Measurements from ENCODE around the gene TRIM44. TPM values are rescaled to one million over a fixed set of nuclear protein-coding genes. Genes with fewer than 3 reads are reported as not detected.

Gene TRIM44
- total RNA-seq, 1 donor from 2014 or later, result 62.8 TPM

DNA sequence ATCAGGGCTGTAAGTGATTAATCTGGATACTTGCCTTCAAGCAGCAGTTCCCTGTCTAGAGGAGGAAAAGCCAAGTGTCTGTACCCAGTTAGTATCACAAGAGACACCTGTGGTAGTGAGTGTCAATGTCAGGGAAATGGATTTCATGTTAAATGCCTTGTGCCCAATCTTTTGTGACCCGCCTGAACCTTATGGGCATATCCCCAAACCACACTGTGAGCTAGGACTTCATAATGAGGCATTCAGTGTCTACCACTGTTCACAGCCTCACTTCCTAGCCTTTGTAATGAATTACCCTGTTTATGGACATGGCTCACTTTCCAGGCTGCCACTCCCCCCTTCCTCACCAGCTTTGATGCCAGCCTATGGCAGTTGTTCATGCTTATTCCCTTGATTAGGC is 125.1 kb downstream of the TRIM44 start:
- no peak overlapping the region for H3K4me3 ChIP-seq

DNA sequence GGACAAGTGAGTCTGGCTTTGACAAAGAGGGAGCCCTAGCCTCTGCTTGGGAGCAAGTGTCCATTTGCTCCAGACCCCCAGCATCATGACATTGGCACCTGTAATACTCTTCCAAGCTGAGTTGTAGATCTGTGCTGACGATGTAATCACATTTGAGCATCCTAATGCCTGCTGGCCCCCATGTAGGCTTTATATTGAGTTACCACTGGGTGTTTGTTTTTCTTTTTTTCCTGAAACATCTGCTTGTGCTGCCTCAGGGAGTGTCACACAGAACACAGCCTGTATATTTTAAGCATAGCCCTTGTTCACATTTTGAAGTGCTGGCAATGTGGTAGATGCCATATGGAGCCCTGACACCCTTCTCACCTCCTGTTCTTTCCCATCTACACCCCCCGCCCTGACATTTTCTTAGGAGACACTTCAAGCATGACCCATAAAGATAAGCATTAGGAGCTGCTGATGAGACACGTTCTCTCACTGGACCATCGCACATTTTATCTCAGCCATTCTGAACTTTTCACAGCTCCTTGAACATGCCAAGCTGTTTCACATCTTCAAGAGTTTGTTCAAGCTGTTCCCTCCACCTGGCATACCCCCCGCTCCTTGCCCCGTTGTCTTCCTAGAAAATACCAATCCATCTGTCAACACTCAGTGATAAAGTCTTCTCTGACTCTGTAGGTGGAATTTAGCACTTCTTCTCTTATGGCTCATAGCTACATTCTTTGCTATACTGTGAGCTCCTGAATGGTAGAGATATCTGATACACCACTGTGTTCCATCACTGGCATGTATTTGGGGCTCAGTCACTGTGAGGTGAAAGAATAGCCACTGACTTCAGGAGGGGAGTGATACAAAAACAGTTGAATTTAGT is 128.7 kb downstream of the TRIM44 start:
- TF ChIP-seq, protein P1, sequence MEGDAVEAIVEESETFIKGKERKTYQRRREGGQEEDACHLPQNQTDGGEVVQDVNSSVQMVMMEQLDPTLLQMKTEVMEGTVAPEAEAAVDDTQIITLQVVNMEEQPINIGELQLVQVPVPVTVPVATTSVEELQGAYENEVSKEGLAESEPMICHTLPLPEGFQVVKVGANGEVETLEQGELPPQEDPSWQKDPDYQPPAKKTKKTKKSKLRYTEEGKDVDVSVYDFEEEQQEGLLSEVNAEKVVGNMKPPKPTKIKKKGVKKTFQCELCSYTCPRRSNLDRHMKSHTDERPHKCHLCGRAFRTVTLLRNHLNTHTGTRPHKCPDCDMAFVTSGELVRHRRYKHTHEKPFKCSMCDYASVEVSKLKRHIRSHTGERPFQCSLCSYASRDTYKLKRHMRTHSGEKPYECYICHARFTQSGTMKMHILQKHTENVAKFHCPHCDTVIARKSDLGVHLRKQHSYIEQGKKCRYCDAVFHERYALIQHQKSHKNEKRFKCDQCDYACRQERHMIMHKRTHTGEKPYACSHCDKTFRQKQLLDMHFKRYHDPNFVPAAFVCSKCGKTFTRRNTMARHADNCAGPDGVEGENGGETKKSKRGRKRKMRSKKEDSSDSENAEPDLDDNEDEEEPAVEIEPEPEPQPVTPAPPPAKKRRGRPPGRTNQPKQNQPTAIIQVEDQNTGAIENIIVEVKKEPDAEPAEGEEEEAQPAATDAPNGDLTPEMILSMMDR (IDR thresholded peaks at IDR 0.05), result no peak
- no peaks in the 10 kb centered on the region for H3K9me3 ChIP-seq
- no peak overlapping the region for H3K27ac ChIP-seq
- no peaks in the 10 kb centered on the region for H3K27me3 ChIP-seq (ENCODE audit: low read depth)
- no peak overlapping the region for H3K4me3 ChIP-seq
- intact Hi-C loops (cut with DNase I), result no loop called here
- H3K4me1 ChIP-seq, result no peaks in the 10 kb centered on the region
- ATAC-seq, result no peak
- H3K36me3 ChIP-seq, result no peaks in the 10 kb centered on the region
- no peak for DNase-seq

More for the DNA sequence above, 125.1 kb downstream of the TRIM44 start:
- Histone ChIP-seq H3K4me1 (no peaks in the 10 kb centered on the region), H3K36me3 (no peaks in the 10 kb centered on the region), H3K27me3 (ENCODE audit: low read depth) (no peaks in the 10 kb centered on the region), H3K27ac (no peak overlapping the region), H3K9me3 (no peaks in the 10 kb centered on the region)
- ATAC-seq (no peak), DNase-seq (no peak)
- intact Hi-C loops (cut with DNase I), result no loop called here
- TF ChIP-seq, protein P1 (IDR thresholded peaks at IDR 0.05), result no peak

DNA sequence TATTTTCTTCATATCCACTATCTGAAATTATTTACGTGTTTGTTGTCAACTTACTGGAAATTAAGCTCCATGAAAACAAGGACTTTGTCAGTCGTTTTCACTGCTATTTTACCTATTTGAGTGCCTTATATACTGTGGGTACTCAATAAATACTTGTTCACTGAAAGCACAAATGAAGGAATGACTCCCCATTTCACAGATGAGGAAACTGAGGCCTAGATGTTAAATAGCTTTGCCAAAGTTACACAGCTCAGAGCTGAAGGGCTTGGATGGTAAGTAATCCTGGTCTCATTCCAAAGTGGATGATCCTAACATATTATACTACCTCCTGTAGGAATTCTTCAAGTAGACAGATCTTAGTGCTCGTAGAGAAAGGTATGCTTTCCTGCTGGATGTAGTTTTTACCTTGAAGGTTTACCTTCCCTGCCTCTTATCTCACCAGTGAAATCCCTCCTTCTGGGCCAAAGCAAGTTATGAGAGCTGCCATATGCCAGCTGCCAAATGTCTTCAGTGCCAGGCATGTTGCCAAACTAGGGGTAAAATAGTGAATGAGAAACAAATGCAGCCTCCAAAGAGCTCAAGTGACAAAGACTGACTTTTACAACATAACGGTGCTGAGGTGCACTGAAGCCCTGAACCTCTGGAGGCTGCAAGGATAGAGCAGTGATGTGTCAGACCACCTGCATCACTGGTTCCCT is 129.7 kb downstream of the TRIM44 start:
- no peaks in the 10 kb centered on the region for H3K9me3 ChIP-seq
- H3K27ac ChIP-seq, result no peak overlapping the region
- no peak overlapping the region for H3K4me3 ChIP-seq
- no peaks in the 10 kb centered on the region for H3K4me1 ChIP-seq
- no peak for DNase-seq
- no peaks in the 10 kb centered on the region for H3K36me3 ChIP-seq
- no peak for ATAC-seq
- TF ChIP-seq, protein P1 (IDR thresholded peaks at IDR 0.05), result no peak
- no peaks in the 10 kb centered on the region for H3K27me3 ChIP-seq (ENCODE audit: low read depth)
- intact Hi-C loops (cut with DNase I), result no loop called here

DNA sequence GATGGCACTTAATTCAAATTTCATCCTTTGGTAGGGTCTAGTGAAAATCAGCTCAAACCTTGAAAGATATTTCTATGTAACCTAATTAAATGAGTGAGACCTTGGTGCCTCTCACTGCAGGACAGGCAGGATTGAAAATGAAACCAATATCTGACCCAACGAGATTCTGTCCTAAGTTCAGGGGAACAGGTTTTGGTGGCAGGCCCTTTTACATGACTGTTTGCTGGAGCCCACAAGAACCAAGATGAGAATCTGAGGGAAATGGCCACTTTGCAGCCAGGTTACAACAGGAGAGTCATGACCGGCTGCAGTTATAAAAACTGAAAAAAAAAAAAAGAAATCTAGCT is 130.2 kb downstream of the TRIM44 start:
- no peaks in the 10 kb centered on the region for H3K4me1 ChIP-seq
- H3K9me3 ChIP-seq, result no peaks in the 10 kb centered on the region
- H3K27me3 ChIP-seq (ENCODE audit: low read depth), result no peaks in the 10 kb centered on the region
- DNase-seq, result no peak
- ATAC-seq, result no peak
- intact Hi-C loops (cut with DNase I), result no loop called here
- no peak overlapping the region for H3K27ac ChIP-seq
- H3K4me3 ChIP-seq, result no peak overlapping the region
- no peaks in the 10 kb centered on the region for H3K36me3 ChIP-seq
- TF ChIP-seq, protein P1 (IDR thresholded peaks at IDR 0.05), result no peak

DNA sequence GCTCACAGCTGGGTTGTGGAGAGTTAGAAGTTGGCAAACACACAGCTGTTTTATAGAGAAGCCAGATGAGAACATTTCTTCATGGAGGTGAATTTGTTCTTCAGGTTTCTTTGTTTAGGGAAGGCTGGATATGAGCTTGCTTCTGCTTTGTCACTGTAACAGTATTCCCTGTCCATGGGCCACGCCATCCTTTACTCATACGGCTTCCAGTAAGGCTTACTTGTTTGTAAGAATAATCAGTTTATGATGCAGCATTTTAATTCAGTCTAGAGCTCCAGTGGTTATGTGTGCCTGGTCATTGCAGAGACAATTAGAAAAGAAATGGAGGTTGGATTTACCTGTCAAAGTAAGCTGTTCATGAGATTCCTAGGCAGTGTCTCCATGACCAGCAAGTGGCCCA is 131.8 kb downstream of the TRIM44 start:
- Histone ChIP-seq H3K4me3 (no peak overlapping the region), H3K27ac (no peak overlapping the region), H3K27me3 (ENCODE audit: low read depth) (no peaks in the 10 kb centered on the region), H3K9me3 (no peaks in the 10 kb centered on the region), H3K4me1 (no peaks in the 10 kb centered on the region), H3K36me3 (no peaks in the 10 kb centered on the region)
- intact Hi-C loops (cut with DNase I), result no loop called here
- no peak for DNase-seq
- TF ChIP-seq, protein P1 (IDR thresholded peaks at IDR 0.05), result no peak
- ATAC-seq, result no peak
